GM13976 (cell line): ENCODE measurements around the gene LYRM4.

Source experiments
- DNase-seq: peaks from one replicate; pipeline ENCODE4 v3.0.0; 2012; ENCODE audit warnings: low spot score
- in situ Hi-C: fragments of 300-500 bp; cut with MboI; formaldehyde crosslinking; loops from one replicate; pipeline ENCODE4 v1.12.0; 2022; ENCODE audit warnings: low sequenced_read_pairs, mixed read lengths, inconsistent platforms; ENCODE audit not compliant: unreplicated experiment
- TF ChIP-seq, protein P1 (sequence below): IDR thresholded peaks from 2 replicates; pipeline ENCODE4 v1.5.1; 2012; ENCODE audit warnings: borderline replicate concordance, mild to moderate bottlenecking; ENCODE audit not compliant: insufficient read depth; ENCODE audit errors: extremely low read depth, missing control alignments, control extremely low read depth

LYRM4 gene

DNA sequence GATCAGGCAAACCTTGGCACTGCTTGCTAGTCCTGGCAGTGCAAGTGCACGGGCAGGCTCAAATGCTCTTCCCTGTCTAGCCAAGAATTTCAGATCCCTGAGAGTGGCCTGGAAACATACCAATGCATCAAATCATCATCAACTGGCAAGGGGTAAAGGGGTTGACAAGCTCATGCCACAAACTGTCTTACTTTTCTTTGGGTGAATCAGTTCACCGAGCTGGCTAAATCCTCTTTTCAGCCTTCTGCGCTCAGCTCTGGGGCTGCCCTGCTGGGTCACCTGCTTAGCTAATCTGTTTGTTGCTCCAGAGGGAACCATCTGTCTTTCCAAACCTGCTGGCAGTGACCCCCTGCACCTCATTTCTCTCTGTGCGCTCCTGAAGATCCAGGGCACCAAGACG lies 59.5 kb downstream of the LYRM4 start:
- TF ChIP-seq, protein P1, sequence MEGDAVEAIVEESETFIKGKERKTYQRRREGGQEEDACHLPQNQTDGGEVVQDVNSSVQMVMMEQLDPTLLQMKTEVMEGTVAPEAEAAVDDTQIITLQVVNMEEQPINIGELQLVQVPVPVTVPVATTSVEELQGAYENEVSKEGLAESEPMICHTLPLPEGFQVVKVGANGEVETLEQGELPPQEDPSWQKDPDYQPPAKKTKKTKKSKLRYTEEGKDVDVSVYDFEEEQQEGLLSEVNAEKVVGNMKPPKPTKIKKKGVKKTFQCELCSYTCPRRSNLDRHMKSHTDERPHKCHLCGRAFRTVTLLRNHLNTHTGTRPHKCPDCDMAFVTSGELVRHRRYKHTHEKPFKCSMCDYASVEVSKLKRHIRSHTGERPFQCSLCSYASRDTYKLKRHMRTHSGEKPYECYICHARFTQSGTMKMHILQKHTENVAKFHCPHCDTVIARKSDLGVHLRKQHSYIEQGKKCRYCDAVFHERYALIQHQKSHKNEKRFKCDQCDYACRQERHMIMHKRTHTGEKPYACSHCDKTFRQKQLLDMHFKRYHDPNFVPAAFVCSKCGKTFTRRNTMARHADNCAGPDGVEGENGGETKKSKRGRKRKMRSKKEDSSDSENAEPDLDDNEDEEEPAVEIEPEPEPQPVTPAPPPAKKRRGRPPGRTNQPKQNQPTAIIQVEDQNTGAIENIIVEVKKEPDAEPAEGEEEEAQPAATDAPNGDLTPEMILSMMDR = no peak
- no peak for DNase-seq
- in situ Hi-C loops = no loop called here

DNA sequence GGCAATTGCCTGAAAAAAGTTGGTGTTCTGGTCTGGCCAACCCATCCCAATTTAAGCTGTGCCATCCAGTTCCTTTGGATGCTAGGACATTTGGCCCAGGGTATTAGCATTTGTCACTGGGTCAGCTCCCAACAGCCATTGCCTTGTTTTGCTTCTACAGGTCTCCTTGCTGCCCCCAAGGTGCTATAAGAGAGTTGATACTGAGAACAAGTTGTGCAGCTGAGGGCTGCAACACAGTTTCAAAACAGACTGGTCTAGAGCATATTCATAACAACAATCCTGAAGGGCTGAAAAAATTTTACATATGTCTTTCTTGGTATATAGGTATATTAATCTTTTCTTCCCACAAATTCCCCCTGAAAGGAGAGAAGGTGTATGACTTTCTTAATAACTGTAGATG lies 61.0 kb downstream of the LYRM4 start:
- DNase-seq = no peak
- TF ChIP-seq, protein P1 = no peak
- in situ Hi-C loops = no loop called here

DNA sequence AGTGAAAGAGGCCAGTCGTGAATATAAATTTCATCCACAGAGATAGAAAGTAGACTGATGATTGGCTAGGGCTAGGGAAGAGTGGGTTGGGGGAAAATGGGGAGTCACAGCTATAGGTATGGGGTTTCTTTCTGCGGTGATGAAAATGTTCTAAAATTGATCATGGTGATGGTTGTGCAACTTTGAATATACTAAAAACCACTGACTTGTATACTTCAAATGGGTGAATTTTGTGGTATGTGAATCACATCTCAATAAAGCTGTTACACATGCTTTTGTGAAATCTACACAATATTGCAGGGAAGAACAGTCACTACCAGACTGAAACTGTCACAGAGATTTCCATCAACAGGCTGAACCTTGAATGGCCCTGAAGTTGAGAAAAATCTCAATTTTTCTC lies 61.5 kb downstream of the LYRM4 start:
- TF ChIP-seq, protein P1 = no peak
- in situ Hi-C loops = no loop called here
- DNase-seq = no peak

DNA sequence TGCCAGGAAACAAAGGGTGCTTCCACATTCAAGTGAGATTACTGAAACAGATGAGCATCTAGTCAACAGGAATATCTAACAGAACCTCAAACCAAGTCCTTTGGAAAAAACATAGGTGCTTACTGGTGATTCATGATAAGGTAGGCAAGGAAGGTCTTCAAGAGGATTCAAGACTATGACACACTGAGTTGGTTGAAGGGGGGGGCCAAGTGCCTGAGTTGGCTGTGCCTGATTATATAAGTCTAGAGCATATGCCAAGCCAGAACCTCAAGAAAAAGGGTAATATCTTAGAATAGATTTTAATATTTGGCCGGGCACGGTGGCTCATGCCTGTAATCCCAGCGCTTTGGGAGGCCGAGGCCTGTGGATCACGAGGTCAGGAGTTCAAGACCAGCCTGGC lies 63.7 kb downstream of the LYRM4 start:
- in situ Hi-C loops = no loop called here
- DNase-seq = no peak
- TF ChIP-seq, protein P1 = no peak

DNA sequence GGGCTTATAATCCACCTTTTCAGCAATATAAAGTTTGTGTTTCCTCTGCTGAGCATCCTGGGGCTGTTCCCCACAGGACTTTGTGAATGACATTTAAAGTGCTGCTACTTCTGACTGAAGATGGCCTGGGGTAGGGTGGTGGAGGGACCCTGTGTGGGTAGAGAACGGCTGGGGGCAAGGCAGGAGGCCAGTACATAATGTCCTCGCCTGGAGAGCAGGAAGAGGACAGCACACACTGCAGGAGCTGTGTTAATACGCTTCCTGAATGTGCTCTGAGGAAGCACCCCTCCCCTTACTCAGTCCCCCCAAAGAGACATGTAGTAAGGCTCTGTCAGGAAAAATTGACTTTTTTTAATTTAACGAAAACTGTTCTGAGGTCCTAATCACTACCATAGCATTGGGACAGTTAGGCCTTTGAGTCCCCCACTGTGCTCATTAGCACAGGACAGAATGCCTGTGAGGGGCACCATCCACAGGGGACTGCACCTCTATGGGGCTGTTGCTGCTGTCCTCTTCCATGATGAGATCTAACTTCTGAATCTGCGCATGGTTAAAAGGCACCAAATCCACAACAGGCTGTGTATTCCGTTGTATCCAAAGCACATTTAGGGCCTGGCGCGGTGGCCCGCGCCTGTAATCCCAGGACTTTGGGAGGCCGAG lies 68.5 kb downstream of the LYRM4 start:
- DNase-seq = no peak
- TF ChIP-seq, protein P1 = no peak
- in situ Hi-C loops = no loop called here

DNA sequence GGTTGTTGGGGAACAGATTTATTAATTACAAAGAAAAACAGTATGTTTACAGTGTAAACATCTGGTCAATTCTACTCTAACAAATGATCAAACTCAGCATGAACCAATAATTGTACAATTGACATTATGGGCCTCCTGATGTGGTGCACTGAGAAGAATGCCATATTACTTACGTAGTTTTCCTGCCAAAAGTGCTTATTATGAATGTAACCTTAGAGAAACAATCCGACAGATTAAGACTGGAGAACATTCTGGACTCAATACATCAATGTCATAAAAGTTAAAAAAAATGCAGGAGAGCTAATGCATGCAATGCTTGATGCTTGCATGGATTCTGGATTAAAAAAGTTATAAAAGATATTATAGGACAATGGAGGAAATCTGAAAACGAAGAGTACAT lies 69.0 kb downstream of the LYRM4 start:
- in situ Hi-C loops = no loop called here
- DNase-seq = no peak
- TF ChIP-seq, protein P1 = no peak
